Hematopoietic multipotent progenitor cell treated with erythropoietin and hydrocortisone succinate and interleukin-3 and kit ligand, for 8 days (in vitro differentiated cells): ENCODE measurements around the gene FAM50B.

ENCODE experiments used
- DNase-seq: peaks from one replicate; pipeline ENCODE4 v3.0.0-alpha.2; 2015

The FAM50B gene

DNA sequence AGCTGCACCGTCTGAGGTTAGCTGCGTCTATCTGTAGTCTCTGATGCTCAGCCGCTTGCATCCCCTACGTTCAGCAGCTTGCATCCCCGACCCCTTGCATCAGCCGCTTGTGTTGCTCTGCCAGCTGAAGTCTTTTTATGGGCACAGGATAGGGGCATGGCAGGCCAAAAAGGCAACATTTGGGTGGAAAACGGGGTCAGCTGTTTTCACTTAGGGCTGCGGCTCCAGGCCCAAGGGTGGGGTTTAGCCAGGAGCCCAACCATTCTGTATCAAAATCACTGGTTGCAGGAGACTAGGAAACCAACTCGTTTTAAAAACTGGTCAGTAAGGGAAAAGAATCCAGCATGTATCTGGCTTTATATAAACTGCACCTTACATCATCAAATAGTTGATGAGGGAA lies 49.9 kb downstream of the FAM50B start:
- DNase-seq = no peak

DNA sequence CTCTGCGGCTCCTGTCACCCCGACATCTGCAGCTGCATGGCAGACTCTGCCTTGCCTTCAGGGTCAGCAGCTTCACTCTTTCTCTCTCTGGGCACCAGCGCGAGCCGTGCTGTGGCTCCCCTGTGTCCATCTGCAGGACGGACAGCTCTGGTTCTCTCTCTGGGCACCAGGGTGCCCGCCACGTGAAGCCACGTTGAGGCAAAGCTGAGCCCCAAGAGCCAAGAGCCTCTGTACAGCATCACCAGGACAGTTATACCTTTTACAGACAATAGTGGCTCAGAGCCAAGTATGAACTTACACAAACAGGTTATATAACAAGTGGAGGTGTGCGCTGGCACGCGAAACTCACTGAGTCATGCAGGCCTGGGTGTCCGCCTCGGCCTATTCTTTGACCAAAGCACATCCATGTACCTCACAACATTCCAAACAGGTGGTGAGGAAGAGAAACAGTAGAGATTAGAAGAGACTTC lies 50.8 kb downstream of the FAM50B start:
- DNase-seq = no peak
